HT1080 (cell line): ENCODE measurements around the gene FGF14. TPM values are rescaled to one million over a fixed set of nuclear protein-coding genes. Genes with fewer than 3 reads are reported as not detected.

ENCODE experiments used
- DNase-seq: peaks from one replicate; pipeline ENCODE4 v3.0.0-alpha.2; 2015; ENCODE audit warnings: low read depth
- total RNA-seq: library from RNA; depleted of rRNA; stranded (reverse); fragments of >200 nt; shearing (Covaris generic); gene quantifications from 2 replicates; pipeline ENCODE4 v1.2.3, GENCODE V29; 2014

The FGF14 gene
- total RNA-seq, 1 experiment from 2014 or later: not detected

GRCh38 chr13:102197193-102197592 lies 204.7 kb downstream of the FGF14 start:
- peak; percentile 26 for DNase-seq

DNA sequence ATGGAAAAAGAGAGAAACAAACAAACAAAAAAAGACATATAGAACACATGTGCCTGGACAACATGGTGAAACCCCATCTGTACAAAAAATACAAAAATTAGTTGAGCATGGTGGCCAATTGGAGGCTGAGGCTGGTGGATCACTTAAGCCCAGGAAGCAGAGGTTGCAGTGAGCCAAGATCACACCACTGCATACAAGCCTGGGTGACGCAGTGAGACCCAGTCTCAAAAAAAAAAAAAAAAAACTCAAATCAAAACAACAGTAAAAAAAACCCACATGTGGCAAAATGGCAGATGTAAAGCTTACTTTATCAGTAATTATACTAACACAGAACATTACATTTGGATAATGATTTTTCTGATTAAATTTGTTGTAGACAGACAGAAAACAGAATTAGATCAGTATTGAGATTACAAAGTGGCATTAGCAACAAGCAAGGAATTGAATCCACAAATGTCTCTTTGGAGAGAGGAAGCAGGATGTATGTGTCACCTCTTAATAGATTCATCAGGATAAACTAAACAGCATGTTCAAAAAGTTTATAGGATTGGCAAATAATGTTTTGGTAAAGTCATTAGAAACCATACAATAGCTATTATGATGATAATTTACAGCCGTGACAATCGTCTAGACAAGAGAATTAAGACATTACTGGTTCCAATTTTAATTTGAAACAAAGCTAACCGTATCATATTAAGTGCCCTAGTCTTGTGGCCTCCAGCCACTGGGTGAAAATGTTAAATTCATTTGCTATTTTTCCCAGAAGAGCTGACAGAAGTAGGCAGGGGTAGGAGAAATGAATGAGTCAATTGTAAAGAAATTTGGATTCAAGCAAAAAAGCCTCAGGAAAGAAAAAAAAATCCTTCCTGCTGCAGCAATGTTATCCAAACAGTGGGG lies 206.0 kb downstream of the FGF14 start:
- DNase-seq: peak; percentile 73

- no peak for DNase-seq
Observed at GRCh38 chr13:102192858-102193257, 209.0 kb downstream of the FGF14 start.

DNA sequence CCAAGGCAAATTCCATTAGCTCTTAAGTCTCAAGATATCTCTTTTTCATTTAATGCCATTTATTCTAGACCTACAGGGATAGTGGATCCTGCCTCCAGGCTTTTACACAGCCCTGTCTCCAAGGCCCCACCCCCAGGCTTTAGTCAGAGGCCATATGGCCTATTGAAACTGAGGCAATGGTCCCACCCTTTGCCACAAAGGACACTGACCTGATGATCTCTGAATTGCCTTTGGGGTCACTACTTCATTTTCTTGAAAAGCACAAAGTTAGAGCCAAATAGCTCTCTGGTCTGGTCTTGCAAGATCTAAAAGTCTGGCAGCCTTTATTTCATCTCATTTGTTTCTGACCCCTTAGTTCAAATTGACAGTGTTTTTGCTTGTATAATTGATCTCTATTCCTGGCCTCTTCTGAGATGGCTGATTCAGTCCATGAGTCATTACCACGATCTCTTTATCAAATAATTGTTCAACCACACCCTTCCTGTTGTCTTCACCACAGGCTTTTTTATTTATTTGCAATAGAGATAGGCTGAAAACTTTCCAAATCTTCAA lies 209.8 kb downstream of the FGF14 start:
- peak; percentile 74 for DNase-seq

- no peak for DNase-seq
Observed at GRCh38 chr13:102190930-102191329, 210.9 kb downstream of the FGF14 start.

DNA sequence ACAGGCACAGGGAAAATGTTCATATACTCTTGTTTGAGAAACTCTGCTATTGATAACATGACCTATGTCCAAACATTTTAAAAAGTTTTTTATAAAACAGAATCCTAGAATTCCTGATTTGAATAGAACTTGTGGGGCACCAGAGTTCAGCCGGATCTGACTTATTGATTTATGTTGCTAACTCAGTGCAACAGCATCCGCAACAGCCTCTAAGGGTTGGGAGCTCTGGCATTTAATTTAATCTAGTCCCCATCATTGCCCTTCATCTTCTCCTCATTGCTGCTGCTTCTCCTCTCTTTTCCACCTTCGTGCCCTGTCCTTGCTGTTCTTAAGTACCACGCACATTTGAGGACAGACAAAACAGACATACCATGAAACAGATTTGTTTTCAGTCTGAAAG lies 214.5 kb downstream of the FGF14 start:
- no peak for DNase-seq

- no peak for DNase-seq
Observed at GRCh38 chr13:102185375-102185984, 216.4 kb downstream of the FGF14 start.

DNA sequence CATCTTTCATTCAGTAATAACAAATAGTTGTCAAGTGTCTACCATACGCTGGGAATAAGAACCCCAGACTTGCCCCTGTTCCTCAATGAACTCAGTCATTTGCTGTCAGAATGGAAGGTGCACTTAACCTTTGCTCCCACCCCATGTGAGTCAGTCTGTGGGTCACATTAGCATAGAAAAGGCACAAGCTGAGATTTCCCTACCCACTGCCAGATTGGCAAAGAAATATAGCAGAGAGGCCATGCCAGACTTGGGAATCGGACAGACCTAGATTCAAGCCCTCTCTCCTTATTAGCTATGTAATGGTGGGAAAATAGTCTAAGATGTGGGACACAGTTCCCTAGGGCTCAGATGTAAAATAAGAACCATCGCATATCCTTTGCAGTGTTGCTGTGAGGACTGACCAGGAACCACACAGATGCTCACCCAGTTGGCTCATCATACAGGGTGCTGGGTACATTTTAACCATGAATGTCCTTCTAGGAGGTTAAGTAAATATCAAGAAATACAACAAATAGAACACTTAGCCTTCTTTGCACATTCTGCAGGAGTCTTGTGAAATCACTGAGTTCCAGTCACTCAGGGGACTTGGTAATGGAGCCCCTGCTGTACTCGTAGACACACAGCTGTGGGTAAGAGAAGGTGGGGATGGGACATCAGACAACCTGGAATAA lies 218.2 kb downstream of the FGF14 start:
- no peak for DNase-seq

- no peak for DNase-seq
Observed at GRCh38 chr13:102182170-102182569, 219.7 kb downstream of the FGF14 start.

- DNase-seq: no peak
Observed at GRCh38 chr13:102177431-102177830, 224.4 kb downstream of the FGF14 start.

- no peak for DNase-seq
Observed at GRCh38 chr13:102176846-102177245, 225.0 kb downstream of the FGF14 start.

DNA sequence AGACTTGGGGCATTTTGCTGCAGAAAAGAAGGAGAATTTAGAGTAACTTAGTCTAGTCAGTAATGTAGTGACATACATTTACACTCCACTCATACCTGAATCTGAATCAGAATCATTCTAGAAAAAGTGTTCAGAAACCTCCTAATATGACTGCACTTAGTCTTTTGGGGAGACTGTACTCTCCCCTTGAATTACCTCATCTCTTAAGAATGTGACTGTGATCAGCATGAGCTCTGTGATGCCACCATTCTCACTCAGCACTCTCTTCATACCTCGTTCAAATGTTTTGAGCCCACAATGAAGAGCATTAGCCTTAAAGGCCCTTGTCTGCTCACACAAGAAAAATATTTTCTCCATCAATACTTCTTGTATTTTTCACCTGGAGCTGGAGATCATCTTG lies 229.4 kb downstream of the FGF14 start:
- no peak for DNase-seq

- DNase-seq: no peak
Observed at GRCh38 chr13:102170305-102170704, 231.5 kb downstream of the FGF14 start.

GRCh38 chr13:102169471-102170015 lies 232.3 kb downstream of the FGF14 start:
- no peak for DNase-seq

DNA sequence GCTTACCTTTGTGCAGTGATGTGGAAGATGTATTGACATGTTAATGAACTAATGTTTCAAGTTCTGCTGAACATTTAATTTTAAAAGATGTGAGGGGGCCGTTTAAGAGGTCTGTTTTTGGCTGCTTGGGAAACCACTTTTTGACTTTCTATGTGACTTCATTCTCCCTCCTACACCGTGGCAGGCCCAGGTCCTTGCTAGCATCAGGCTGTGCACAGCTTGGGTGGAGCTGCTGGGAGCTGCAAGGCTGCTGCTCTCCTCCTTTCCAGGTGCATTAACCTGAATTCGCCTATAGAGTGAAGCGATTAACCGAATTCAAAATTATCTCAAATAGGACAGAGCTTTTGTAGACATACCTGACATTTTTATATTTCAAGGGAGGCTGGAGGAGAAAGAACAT lies 249.1 kb downstream of the FGF14 start:
- no peak for DNase-seq

- no peak for DNase-seq
Observed at GRCh38 chr13:102147353-102147752, 254.5 kb downstream of the FGF14 start.

- DNase-seq: no peak
Observed at GRCh38 chr13:102145750-102146149, 256.1 kb downstream of the FGF14 start.

DNA sequence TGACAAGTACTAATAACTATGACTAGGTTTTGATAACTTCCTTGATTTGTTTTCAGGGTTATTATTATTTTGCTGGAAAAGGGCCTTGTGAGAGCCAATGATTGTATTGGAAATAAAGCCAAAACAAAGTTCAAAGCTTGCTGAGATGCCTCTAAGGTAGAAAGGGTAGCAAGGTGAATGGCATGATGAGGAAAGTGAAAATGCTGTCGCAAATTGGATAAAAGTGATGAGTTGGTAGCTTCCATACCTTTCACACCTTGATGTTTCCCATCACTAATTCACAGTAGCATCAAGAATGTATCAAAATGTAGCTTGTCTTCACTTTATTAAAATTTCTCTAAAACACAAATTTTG lies 259.4 kb downstream of the FGF14 start:
- no peak for DNase-seq

- DNase-seq: peak; percentile 17
Observed at GRCh38 chr13:102141625-102142472, 260.0 kb downstream of the FGF14 start.

- no peak for DNase-seq
Observed at GRCh38 chr13:102139626-102140025, 262.2 kb downstream of the FGF14 start.
